GM13976 (cell line): ENCODE results near the gene ANKRD55.
"Not testable (repeated sequence)": the region's sequence is repeated elsewhere in the genome, so short reads cannot be mapped to it uniquely, and the experiment has no call there.

Source experiments
- DNase-seq: peaks from one replicate; pipeline ENCODE4 v3.0.0; 2012; ENCODE audit warnings: low spot score
- CTCF ChIP-seq: IDR thresholded peaks from 2 replicates; pipeline ENCODE4 v1.5.1; 2012; ENCODE audit warnings: borderline replicate concordance, mild to moderate bottlenecking; ENCODE audit not compliant: insufficient read depth; ENCODE audit errors: extremely low read depth, missing control alignments, control extremely low read depth
- in situ Hi-C: fragments of 300-500 bp; cut with MboI; formaldehyde crosslinking; loops from one replicate; pipeline ENCODE4 v1.12.0; 2022; ENCODE audit warnings: low sequenced_read_pairs, mixed read lengths, inconsistent platforms; ENCODE audit not compliant: unreplicated experiment

The ANKRD55 gene

GRCh38 chr5:56229111-56229510, 4.0 kb downstream of the ANKRD55 start:
- DNase-seq, result no peak
- in situ Hi-C loops, result no loop called here
- TF ChIP-seq CTCF, result no peak

GRCh38 chr5:56228631-56229030, 4.5 kb downstream of the ANKRD55 start:
- TF ChIP-seq CTCF, result no peak
- in situ Hi-C loops, result no loop called here
- no peak for DNase-seq

GRCh38 chr5:56227691-56228090, 5.4 kb downstream of the ANKRD55 start:
- no peak for TF ChIP-seq CTCF
- DNase-seq, result no peak
- in situ Hi-C loops, result no loop called here

- in situ Hi-C loops, DNase-seq: not testable (repeated sequence)
Observed at GRCh38 chr5:56223298-56223697, 9.8 kb downstream of the ANKRD55 start.

- in situ Hi-C loops, DNase-seq: not testable (repeated sequence)
Observed at GRCh38 chr5:56221601-56222000, 11.5 kb downstream of the ANKRD55 start.

GRCh38 chr5:56215019-56215830, 17.9 kb downstream of the ANKRD55 start:
- DNase-seq, result no peak
- no peak for TF ChIP-seq CTCF
- in situ Hi-C loops, result no loop called here

GRCh38 chr5:56213886-56214535, 19.1 kb downstream of the ANKRD55 start:
- in situ Hi-C loops, DNase-seq: not testable (repeated sequence)

GRCh38 chr5:56212130-56212879, 20.8 kb downstream of the ANKRD55 start:
- TF ChIP-seq CTCF, result no peak
- no peak for DNase-seq
- in situ Hi-C loops, result no loop called here
